HG02970 (cell line): ENCODE data around the gene SLC24A4.
"Not testable (repeated sequence)": the region's sequence is repeated elsewhere in the genome, so short reads cannot be mapped to it uniquely, and the experiment has no call there.

ENCODE experiments used
- ATAC-seq: cut with Tn5 transposase; IDR thresholded peaks from one replicate; pipeline ENCODE4 v1.9.1; 2021; ENCODE audit warnings: mild to moderate bottlenecking, moderate library complexity, moderate number of reproducible peaks; ENCODE audit not compliant: unreplicated experiment, low FRiP score

SLC24A4 gene

GRCh38 chr14:92532490-92533163 lies 209.7 kb downstream of the SLC24A4 start:
- ATAC-seq: no peak

DNA sequence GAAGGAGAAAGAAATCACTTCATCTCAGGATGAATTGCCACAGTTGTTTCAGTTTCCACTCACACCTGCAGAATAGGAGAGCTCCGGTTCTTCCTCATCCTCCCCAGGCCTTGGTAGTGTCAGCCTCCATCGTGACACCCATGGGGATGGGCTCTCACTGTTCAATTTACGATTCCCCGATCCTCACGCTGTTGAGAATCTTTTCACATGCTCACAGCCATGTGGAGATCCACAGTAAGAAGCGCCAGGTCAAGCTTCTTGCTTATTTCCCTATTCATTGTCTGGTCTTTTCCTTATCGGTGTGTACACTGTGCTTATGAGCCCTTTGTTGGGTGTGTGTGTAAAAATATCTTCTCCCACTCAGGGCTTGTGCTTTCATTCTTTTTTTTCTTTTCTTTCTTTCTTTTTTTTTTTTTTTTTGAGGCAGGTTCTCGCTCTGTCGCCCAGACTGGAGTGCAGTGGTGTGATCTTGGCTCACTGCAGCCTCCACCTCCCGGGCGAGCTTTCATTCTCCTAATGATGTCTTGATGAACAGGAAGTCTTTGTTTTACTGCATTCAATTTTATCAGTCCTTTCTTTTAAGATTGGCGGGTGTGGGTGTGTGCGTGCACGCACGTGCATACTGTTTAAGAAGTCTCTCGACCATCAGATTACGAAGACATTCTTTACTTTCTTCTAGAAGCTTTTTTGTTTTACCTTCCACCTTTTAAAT lies 212.1 kb downstream of the SLC24A4 start:
- no peak for ATAC-seq

GRCh38 chr14:92536231-92536630 lies 213.3 kb downstream of the SLC24A4 start:
- ATAC-seq: not testable (repeated sequence)

- no peak for ATAC-seq
Observed at GRCh38 chr14:92538412-92538985, 215.5 kb downstream of the SLC24A4 start.

- no peak for ATAC-seq
Observed at GRCh38 chr14:92539419-92539818, 216.5 kb downstream of the SLC24A4 start.

DNA sequence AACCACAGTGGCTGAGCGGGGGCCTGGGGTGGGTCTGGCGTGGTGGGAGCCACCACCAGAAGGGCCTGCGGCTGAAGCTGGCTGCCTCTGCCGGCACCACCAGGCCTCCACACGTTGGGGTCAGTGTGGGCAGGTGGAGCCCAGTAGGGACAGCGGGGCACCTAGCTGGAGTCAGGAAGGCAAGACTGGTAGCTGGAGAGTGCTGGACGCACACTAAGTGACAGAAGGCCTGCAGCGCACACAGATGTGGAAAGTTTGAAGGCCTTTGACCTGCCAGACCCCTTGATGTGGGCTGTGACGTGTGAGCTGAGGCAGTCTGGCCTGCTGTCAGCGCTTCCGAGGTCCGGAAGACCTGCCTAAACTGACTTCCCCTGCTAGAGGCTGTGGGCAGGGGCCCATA lies 216.9 kb downstream of the SLC24A4 start:
- no peak for ATAC-seq

- ATAC-seq: no peak
Observed at GRCh38 chr14:92540472-92541048, 217.6 kb downstream of the SLC24A4 start.

GRCh38 chr14:92542766-92543554 lies 220.0 kb downstream of the SLC24A4 start:
- no peak for ATAC-seq

GRCh38 chr14:92544051-92544720 lies 221.2 kb downstream of the SLC24A4 start:
- ATAC-seq: no peak

- no peak for ATAC-seq
Observed at GRCh38 chr14:92546347-92547053, 223.5 kb downstream of the SLC24A4 start.

GRCh38 chr14:92549105-92549858 lies 226.3 kb downstream of the SLC24A4 start:
- no peak for ATAC-seq

DNA sequence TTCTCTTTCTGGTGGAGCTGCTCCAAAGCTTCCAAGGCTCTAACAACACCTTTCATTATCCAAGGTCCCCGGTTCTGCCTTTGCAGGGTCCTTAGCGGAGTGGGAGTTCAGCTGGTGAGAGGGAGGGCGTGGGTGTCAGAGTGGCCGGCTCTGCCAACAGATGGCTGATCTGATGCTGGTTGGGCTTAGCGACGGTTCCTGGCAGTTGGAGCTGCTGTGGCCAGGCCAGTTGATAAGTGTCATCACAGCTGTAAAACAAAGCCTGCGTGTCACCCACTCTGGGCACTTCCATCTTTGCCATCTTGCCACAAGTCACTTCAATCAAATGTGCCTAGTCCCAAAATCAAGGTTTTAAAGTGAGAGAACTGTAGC lies 226.9 kb downstream of the SLC24A4 start:
- no peak for ATAC-seq
